T-helper 22 cell (primary cell): ENCODE data around the gene NEURL1.

Experiments
- DNase-seq: peaks from one replicate; pipeline ENCODE4 v3.0.0-alpha.2; 2020; ENCODE audit warnings: low read depth

Gene NEURL1

DNA sequence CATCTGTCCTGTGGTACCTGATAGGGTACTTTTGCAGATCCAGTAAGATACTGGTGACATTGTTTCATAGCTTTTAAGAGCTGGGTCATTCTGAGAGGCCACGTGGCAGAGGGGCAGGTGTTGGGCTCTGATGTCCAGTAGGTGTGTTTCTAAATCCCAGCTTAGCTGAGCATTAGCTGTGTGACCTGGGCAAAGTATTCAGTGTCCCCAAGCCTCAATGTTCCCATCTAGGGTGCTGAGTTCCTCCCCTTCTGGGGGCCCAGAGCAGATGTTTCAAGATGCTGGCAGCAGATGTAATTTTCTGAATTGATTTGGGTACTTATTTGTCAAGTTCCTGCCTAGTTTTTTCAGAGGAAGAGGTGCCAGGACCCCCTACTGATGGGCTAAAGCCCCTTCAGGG lies 52.9 kb downstream of the NEURL1 start:
- DNase-seq = no peak

- DNase-seq = no peak
These were observed 54.0 kb downstream of the NEURL1 start for GRCh38 chr10:103547391-103547946.

GRCh38 chr10:103548006-103548405 lies 54.5 kb downstream of the NEURL1 start:
- no peak for DNase-seq

DNA sequence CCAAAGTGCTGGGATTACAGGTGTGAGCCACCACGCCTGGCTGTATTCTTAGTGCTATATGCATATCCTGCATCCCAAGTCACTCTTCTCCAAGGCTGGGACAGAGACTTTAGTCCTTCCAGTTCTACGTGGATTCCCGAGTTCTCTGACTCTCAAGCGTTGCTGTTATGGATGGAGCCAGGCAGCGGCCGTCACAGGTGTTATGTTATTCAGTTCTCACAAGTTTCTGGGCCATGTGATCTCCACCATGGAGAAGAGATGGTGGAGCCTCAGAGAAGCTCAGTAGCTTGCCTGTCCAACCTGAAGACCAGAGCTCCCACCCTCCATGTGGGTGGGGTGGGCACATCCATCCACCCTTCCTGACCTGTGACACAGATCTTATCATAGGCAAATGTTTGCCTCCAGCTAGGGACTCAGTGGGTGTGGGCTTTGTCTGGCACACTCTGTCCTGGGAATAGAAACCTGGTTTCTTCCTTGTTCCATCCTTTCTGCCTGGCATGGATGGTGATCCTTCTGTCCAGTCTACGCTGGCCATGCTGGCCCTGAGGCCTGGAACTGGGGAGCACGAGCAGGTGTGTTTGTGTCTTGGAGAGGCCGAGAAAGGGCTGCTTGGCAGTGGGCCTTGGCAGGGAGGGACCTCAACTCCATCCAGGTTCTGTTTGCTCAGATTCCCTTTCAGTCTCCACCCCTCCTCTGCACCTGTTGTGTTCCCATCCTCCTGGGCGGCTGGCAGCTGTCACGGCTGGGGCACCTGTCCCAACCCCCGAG lies 55.3 kb downstream of the NEURL1 start:
- DNase-seq = no peak

DNA sequence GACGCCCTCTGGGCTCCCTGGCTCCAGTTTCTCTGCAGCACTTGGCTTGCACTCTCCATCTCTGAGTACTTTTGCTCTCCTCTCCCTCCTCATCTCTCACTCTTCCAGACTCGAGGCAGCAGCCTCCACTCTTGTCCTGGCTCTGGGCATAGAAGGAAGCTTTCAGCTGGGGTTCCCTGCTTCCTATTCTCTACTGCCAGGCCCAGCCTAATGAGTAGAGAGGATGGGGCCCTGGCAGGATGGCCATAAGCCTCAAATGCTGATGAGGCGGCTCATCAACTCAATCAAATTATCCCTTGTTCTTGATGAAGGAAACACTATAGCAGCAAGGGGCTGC lies 55.8 kb downstream of the NEURL1 start:
- no peak for DNase-seq

GRCh38 chr10:103550229-103550628 lies 56.7 kb downstream of the NEURL1 start:
- no peak for DNase-seq

DNA sequence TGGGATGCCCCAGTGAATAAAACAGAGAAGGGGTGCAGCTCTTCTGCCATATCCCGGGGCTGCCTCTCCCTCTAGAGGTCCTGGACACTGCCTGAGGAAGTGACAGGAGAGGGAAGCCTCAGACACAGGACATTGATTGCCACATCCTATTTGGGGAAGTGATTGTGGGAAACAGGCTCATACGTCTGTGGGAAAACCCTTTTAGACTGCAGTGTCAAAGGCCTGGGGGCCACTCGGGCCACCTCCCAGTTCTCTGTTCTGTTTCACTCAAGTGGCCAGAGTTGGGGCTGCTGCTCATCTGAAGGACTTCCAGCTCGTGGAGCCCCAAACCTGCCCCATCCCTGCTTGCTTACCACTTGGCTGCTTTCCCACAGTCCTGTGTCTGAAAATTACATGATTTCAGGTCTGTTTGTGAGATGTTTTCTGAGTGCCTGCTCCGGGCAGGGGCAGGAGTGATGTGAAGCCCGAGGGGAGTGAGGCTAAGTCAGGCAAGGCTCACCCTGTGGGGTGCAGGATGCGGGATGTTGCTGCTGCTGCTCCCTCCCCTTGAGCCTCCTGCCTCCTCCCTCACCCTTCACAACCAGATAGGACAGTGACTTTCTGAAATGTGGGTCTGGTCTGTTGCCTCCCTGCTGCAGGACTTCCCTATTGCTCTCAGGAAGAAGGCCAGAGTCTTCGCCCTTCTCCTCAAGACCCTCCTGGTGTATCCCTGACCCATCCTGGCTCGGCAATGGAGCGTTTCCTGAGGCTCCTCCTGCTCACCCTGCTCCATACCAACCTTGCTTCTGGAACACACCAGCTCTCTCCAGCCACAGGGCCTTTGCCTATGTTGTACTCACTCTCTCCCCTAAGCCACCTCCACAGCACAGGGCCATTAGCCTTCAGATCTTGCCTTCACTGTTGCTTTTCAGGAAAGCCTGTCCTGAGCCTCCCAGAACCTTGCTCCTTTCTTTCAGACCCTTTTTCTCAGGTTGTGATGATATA lies 58.4 kb downstream of the NEURL1 start:
- no peak for DNase-seq

GRCh38 chr10:103552856-103553742 lies 59.6 kb downstream of the NEURL1 start:
- no peak for DNase-seq

DNA sequence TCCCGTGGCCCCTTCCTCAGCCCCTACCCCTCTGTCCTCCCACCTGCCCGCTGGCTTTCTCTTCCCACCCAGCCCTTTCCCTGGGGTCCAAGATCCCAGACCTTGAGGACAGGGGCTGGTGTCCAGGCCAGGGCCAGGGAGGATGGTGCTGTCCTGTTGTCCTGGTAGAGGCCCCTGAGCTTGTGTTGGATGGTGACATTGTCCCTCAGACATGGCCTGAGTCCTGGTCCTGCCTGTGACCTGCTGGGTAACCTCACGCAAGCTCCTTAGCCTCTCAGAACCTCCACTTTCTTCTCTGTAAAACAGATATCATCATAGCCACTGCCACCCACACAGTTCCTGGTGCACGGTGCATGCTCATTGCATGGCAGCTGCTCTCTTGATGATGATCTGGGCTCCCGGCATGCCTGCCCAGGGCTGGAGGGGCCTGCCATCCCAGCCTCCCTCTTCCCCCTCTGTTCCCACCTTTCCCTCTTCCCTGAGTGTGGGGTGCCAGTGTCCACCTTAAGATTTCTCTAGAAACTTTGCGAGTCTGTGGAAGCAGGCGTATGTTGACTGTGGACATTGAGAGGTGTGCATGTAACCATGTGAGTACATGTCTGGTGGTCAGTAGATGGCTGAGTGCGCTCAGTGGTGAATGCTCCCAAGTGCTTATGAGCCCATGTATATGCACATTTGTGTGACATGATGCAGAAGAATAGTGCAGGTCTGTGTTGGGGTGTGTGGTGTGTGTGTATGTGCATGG lies 60.4 kb downstream of the NEURL1 start:
- DNase-seq = no peak

GRCh38 chr10:103554488-103555324 lies 61.2 kb downstream of the NEURL1 start:
- no peak for DNase-seq

- no peak for DNase-seq
These were observed 61.8 kb downstream of the NEURL1 start for GRCh38 chr10:103555325-103555649.

DNA sequence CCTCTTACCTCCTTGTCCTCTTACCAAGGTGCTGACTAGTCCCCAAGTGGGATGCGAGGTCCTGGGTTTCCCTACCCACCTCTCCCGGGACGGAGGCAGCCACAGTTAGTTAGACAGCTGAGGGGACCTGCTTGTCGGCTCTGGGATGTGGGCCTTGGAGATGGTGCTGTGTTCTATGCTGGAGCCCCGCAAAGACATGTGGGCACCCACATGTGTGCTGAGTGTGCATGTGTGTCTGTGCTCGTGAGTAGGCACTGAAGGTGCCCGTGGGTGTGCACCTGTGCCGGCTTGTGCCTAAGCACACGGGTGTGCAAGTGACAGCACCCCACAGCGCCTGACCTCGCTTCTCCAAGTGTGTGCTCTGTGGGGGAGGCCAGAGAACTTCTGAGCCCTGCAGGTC lies 62.2 kb downstream of the NEURL1 start:
- DNase-seq = no peak

GRCh38 chr10:103556383-103557007 lies 63.0 kb downstream of the NEURL1 start:
- DNase-seq = no peak

DNA sequence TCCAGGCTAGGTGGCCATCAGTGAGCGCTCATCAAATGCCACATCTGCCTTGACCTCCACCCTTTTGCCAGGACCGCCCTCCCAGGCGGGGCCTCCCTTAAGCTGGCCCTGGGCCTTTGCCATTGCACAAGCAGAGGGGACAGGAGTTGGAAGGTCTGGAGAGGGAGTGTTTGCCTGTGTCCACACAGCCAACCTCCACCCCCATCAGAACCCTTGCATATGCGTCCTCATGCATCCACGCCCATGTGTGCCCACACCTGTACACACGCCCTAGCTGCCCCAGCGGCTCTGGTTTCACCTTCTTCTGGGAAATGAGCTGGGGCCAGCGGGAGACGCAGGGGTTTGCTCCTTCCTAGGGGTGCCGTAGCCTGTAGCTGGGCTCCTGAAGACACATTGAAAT lies 64.0 kb downstream of the NEURL1 start:
- DNase-seq = no peak

GRCh38 chr10:103558911-103559310 lies 65.4 kb downstream of the NEURL1 start:
- no peak for DNase-seq

GRCh38 chr10:103559776-103560175 lies 66.3 kb downstream of the NEURL1 start:
- DNase-seq = no peak

DNA sequence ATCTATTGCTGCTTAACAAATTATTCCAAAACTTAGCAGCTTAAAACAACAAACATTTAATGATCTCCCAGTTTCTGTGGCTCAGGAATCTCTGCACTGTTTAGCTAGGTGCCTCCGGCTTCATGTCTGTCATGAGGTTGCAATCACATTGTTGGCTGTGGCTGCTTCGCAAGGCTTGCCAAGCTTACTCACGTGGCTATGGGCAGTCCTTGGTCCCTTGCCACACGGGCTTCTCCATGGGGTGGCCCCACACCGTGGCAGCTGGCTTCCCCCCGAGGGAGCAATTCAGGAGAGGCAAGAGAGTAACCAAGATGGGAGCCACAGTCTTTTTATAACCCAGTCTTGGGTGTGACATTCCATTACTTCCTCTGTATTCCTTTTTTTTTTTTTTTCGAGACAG lies 67.4 kb downstream of the NEURL1 start:
- DNase-seq = no peak

GRCh38 chr10:103562383-103562782 lies 68.9 kb downstream of the NEURL1 start:
- no peak for DNase-seq

- no peak for DNase-seq
These were observed 70.0 kb downstream of the NEURL1 start for GRCh38 chr10:103563231-103564115.
